ENCODE measurements around the gene BMS1.
"Not testable (repeated sequence)": the region's sequence is repeated elsewhere in the genome, so short reads cannot be mapped to it uniquely, and the experiment has no call there.

BMS1 gene

DNA sequence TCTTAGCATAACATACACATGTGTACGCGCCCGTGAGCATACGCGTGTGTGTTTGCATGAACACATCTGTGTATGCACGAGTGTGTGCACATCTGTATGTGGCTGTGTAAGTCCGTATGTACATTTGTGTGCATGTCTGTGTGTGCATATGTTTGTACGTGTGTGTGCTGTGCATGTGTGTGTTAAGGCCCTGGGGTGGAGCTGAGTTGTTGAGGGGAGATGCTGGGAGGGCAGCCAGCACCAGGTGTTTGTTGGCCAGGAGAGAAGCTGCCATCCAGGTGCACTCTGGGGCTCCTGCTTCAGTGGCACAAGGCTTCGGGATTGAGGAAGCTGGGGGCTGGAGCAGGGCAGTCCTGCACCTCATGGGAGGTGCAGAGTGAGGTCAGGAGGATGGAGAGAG, 85.0 kb downstream of the BMS1 start:
- DNase-seq, result no peak

DNA sequence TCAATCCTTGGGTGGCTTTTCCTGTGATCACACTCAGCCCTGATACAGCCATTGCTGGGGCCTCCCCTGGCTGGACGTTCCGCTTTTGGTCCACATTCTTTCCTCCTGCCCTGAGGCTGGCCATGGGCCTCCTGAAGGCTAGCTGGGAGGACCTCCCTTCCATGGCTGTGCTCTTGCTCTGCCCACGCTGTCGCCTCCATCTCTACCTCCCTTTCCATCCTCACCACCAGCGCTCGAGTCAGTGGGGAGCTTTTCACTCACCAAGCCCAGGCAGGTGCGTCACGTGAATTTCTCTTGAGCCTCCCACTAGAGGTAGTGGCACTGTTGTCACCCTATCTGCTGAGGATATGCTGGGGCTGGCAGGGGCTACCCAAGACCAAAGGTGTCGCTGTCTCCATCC, 85.9 kb downstream of the BMS1 start:
- DNase-seq, result no peak

DNA sequence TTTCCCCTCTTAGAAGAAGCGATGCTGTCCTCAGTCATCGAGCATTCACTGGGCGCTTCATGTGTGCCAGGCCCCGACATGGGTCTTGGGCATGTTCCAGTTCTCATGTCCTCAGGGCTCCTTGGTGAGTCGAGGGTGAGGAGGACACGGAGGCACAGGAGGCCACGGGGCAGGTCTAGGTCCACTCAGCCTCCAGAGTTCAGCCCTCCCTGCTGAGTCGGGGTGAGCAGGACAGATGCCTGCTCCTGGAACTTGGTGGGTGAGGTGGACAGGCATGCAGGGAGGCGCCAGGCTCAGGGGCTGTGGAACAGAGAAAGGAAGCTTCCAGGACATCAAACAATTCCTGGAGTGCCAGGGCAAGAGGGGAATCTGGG, 87.4 kb downstream of the BMS1 start:
- DNase-seq, result no peak

DNA sequence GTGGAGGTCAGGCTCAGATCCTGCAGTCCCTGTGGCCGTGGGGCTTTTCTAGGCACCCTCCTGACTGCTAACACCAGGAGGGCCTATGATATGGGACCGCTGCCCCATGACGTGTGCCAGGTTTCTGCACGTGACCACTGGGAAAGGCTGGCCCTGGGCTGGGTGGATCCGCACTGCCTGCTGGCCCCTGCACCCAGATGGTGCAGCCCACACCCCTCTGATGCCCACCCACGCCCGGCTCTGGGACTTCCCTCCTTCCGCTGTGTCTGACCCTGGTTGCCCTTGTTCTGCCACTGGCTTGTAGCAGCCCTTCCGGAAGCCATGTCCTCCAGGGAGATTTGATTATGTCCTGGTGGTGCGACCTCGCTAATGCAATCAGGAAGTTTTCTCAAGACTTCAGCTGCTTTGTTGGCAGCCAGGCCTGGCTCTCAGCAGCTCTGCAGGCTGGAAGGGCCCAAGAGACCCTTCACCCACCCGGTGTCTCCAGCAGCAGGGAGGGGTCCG, 88.6 kb downstream of the BMS1 start:
- DNase-seq, result not testable (repeated sequence)

DNA sequence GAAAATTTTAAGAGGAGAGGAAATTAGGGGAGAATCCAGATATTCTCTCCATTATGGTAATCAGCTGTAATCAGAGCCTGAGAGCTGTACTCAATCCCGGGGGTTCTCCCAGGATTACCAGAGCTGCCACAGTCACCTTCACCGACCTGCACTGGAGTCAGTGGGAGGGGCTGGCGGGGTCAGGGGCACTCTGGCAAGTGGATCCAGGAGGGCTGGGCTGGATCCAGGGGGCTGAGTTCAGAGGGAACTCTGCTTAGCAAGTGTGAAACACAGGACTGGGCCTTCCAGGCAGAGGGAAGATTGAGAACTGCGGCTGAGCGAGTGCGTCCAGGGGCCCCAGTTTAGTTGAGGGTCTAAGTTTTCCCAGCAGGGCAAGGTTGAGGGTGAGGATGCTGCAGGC, 89.2 kb downstream of the BMS1 start:
- DNase-seq, result no peak

DNA sequence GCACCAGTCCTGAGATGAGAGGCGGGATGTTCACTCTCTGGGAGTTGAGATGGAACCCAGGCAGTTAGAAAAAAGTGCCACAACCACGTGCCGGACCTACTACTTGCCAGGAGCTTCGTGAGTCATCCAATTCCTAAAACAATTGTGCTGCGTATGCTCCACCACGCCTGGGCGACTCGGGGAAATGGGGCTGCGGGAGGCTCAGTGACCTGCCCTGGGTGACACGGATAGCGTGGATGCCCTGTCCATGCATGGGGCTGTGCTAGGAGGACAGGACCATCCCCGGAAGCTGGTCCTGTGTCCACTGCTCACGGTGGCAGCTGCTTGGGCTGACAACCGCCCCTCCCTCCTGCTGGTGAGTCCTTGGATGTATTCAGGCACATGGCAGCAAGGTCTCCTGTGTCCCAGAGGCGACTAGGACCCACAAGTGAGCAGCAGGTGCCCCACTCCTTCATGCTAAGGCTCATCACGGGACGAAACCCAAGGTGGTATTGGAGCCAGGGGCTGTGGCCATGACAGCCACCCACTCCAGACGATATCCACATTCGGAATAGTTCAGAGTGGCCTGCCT, 90.4 kb downstream of the BMS1 start:
- DNase-seq, result no peak

DNA sequence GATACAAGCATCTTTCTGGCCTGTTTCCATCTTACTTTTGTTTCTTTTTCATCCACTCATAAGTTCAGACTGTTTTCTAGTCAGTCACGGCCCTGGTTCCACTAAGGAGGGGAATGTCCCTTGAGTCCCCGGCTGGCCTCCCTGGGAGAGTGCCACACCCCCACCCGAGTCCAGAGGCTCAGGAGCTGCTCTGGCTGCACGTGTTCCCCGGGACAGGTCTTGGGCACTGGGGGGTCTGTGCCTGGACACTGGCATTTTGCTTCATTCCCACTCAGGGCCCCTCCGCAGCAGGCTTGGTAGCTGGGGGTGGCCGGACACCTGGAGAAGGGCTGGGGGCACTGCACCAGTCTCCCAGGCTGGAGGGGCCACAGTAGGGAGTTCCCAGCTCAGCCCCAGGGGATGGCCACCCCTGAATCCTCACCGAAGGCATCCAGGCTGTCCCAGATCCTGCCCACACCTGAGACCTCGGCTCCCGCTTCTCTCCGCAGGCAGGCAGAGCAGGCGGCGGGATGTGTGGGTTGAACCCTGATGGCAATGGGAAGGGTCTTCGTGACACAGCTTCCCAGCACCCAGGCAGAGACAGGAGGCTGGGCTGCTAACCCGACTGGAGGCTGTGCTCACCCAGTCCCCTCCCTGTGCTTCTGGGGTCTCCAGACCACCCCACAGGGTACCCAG, 92.3 kb downstream of the BMS1 start:
- no peak for DNase-seq

DNA sequence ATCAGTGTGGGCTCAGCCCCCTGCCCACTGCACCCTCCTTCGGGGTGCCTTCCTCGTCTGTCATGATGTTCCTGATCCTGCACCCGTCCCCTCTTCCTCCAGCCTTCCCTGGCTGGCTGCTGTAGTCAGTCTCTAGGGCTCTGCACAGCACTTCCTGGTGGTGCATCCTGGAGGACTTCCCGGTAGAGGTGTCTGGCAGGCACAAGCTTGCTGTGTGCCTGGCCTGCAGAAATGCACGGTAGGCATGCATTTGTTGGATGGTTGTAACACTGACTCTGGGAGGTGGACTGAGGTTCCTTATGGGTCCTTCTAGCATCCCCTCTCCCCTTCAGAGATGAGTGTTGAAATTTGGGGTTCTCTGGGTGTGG, 92.8 kb downstream of the BMS1 start:
- no peak for DNase-seq

DNA sequence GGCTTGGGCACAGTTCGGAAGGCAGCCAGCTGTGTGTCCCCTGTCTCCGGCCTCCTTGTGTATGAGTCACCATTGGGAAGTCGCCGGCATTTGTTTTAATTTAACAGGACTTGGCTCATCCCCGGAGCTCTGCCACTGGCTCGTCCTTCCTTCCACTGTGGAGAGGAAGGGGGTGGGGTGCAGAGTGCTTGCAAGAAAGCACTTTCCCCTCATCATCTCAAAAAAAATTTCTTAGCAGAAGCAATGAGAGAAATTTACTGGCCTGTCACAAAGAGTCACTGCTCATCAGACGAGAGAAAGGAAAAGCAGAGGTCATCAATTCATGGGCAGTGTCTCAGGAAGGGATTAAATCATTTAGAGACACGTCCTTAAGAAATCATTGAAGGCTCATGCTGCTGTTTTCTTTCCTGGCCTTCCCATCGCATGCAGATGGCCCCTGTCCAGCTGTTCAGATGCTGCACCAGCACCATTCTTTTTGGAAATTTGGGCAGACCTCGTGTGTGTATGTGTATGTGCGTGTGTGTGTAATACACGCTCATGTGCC, 93.3 kb downstream of the BMS1 start:
- DNase-seq, result no peak

DNA sequence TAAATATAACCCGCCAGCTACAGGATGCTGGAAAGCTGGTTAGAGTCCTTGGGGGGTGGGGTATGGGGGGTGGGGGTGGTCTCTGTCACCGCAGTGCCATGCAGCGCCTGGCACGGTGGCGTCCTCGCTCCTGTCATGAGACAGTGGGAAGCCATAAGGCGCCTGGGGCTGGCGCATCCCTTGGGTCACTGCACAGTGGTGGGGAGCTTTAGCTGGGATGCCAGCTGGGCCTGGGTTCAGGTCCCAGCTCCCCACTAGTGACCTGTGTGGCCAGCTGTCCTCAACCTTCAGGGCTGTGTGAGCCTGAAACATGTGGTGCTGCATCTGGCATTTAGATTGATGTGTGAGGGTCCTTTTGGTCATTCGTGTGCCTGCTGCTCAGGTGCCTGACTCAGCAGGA, 93.9 kb downstream of the BMS1 start:
- no peak for DNase-seq

DNA sequence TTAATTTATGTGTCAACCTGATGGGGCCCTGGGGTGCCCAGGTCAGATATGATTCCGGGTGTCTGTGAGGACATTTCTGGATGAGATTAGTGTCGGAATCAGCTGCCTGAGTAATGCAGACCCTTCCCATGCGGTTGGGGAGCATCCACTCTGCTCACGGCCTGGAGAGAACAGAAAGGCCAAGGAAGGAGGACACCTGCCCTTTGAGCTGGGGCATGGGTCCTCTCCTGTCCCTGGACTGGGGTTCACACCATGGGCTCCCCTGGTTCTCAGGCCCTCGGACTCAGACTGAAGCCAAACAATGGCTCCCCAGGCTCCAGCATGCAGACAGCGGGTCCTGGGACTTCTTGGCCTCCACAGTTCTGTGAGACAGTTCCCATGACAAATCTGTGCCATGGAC, 94.3 kb downstream of the BMS1 start:
- no peak for DNase-seq

DNA sequence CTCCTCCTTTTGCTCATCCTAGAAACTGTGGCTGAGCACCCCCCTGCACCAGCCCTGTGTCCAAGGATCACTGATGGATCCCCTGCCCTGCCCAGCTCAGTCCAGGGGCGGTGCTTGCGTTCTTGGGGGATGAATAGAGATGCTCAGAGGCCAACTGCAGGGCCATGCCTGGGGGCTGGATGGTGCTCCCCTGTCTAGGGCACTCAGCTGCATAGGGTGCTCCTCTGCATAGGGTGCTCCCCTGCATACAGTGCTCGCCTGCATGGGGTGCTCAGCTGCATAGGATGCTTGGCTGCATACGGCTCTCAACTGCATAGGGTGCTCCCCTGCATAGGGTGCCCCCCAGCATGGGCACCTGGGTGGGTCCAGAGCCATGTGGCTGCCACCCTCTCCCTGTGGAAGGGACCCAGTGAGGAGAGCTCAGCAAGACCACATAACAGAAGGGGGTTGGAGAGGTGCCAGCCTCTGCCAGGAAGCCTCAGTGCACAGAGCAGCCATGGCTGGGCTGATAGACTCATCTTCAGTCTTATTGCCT, 95.0 kb downstream of the BMS1 start:
- no peak for DNase-seq

DNA sequence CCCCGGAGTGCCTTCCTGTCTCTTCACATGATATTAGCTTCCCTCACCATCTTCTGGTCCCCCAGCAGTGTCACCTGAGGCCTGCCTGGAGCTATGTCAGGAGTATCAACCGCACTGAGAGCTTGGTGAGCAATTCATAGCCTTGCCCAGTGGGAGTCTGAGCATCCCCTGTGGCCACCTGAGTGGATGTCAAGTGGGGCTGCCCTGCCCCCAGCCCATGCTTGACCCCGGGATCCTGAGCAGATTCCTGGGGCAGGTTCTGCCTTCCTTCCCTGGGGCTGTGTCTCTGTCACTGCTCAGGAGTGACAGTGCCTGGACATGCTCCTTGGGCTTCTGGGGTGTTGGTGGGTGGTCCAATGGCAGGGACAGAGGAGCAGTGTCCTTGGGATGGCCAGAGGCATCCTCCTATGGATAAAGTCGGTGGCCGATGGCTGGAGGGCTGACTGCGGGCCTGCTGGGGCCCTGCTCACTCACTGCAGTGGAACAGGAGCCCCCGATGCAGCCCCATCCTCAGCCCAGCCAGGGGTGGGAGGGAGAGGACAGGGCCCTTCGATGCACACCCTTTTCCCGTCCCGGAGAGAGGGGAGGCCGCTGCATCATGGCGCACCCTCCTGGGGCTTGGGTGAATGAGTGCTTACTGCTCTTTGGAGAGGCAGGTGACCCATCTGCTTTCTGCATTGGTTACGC, 95.7 kb downstream of the BMS1 start:
- no peak for DNase-seq

DNA sequence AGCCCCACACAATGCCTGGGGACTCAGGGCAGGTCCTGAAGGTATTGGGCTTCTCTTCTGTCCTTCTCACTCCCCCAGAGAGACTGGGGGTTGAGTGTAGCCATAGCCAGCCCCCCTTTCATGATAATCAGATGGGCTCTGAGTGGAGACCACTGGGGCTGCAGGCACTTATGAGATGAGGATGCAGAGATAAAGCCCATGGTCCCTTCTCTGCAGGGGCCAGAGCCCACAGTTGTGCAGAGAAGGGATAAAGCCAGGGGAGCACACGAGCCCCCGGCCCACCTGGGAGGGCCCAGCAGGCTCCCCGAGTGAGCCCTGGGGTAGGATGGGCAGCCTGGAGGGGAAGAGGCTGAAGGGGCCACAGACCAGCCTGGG, 96.2 kb downstream of the BMS1 start:
- DNase-seq, result no peak

DNA sequence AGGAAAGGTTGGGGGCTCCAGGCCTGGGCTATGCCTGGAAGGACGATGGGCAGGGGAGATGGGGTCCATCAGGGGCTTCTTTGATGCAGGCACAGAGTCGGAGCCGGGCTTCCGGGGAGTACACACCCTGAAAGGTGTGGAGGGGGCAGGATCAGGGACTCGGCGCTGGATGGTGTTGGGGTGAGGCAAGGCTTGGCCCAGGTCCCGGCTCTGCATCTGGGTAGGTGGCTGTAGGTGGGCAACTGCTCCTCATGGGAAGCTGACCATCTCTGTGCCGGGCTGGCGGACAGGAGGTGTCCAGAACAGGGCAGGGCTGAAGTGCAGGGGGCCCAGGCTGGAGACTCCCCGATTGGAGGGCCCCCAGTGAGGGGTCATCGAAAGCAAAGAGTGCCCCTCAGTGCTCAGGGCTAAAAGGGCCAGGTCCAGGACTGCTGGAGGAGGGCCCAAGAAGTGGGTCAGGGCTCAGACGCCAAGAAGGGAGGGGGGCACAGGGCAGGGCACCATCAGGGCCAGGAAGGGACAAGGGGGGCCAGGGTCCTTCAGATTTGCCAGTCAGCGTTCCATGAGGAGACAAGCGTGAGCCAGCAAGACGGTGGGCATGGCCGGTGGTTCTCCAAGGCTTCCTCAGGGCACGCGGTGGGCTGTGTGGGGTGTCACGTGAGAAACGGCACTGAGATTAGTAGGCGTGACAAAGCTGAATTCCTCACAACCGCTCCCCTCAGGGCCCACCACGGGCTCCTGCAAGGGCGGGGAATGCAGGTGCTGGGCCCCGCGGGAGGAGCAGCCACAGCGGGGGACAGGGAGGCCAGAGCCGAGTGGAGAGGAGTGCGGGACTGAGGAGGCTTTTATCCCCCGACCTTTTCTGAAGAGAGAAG, 97.0 kb downstream of the BMS1 start:
- no peak for DNase-seq

DNA sequence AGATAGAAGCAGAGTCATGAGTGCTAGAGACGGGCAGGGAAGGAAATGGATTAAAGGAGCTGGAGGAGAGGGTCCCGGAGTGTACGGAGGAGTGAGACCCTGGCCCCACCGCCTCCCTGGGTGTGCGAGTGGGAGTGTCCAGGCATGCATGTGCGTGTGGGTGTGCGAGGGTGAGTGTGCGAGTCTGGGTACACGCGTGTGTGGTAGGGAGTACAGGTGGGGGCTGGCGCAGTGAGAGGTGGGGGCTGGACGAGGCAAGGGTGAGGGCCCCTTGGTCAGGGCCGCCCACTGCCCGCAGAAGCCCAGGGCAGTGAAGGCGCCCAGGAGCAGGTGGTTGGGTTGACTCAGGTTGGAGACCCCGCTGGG, 97.6 kb downstream of the BMS1 start:
- no peak for DNase-seq

DNA sequence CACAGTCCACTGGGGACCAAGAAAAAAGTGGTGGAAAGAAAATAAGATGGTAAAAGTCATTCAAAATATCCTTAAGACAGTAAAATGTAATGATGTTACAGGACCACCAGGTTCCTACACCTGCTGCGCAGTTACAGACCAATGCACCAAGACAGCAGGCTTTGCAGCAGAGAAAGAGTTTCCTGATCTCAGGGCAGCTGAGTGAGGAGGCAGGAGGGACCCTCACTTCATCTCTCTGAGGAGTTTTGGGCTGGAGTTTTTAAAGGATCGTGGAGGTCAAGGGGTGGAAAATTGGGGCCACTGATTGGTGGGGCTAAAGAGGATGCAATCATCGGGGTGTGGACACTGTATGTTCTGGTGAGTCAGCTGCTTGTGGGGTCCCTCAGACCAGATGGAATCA, 100.0 kb downstream of the BMS1 start:
- DNase-seq, result no peak

All from NCI-H510A treated with DMSO at 0.1 percent for 48 hours (cell line).